Stimulated activated CD4-positive, alpha-beta T cell treated with anti-CD3 and anti-CD28 coated beads, Interleukin-2, amount 100 ng/mL, for 4 hours (primary cell): ENCODE measurements around the gene EXPH5.
"Not testable (repeated sequence)": the region's sequence is repeated elsewhere in the genome, so short reads cannot be mapped to it uniquely, and the experiment has no call there.

Source experiments
- DNase-seq: peaks from one replicate; pipeline ENCODE4 v3.0.0-alpha.2; 2020; ENCODE audit warnings: low read depth

Gene EXPH5

GRCh38 chr11:108593214-108593922 is at the start of gene EXPH5:
Gene EXPH5, minus strand, starts transcription at chr11:108593768. Its CDS starts 232 bp downstream, at chr11:108593536.
- peak; percentile 89 for DNase-seq

DNA sequence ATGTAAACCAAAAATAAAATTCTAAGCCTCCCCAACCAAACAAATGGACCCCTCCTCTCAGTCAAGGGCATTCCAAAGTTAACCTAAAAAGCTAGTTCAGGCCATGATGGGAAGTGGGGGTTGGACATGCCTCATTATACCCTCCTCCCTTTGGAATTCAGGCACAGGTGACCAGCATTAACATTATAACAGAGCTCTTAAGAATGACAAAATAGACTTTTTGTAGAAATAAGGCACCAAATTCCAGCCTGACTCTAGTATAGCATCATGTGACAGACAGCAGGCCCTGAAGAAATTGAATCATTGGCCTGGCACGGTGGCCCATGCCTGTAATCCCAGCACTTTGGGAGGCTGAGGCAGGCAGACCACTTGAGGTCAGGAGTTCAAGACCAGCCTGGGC is 48.2 kb upstream of the EXPH5 start:
- DNase-seq, result not testable (repeated sequence)

DNA sequence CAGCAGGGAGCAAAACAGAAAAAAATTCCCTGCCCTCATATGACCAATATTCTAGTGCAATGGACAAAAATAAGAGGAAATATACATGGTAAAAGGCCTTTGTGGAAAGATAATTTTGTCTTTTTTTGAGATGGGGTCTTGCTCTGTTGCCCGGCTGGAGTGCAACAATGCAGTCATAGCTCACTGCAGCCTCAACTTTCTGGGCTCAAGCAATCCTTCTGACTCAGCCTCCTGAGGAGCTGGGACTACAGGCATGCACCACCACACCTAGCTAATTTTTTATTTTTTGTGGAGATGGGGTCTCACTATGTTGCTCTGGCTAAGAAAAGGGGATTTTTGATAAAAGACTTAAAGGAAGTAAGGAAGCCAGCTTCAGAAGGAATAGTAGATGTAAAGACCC is 45.6 kb upstream of the EXPH5 start:
- no peak for DNase-seq

DNA sequence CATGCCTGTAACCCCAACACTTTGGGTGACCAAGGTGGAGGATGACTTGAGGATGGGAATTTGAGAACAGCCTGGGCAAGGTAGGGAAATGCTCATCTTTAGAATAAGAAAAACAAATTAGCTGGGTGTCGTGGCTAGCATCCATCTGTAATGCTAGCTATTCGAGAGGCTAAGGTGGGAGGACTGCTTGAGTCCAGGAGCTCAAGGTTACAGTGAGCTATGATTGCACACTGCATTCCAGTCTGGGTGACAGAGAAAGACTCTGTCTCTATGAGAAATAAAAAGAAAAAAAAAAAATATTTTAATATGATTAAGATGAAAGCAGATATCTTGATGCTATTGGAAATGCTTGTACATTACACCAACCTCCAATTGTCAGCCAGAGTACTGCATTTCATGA is 42.7 kb upstream of the EXPH5 start:
- DNase-seq, result no peak

DNA sequence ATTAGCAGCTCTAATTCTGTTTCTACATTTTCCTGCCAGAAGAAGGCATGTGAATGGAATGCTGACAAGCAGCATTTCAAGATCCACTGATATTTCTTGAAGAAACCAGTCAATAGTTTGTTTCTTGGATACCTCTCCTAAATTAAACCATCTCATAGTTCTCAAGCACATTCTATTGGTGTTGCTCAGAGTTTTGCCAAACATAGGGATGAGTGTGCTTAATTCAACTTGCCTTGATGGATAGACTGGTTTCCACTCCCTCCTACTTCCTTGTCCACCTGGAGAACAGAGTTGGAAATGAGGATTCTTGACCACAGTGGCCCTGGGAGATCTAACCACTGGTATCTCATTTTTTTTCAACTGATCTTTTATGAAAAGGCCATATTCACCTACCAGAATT is 41.5 kb upstream of the EXPH5 start:
- DNase-seq, result no peak

DNA sequence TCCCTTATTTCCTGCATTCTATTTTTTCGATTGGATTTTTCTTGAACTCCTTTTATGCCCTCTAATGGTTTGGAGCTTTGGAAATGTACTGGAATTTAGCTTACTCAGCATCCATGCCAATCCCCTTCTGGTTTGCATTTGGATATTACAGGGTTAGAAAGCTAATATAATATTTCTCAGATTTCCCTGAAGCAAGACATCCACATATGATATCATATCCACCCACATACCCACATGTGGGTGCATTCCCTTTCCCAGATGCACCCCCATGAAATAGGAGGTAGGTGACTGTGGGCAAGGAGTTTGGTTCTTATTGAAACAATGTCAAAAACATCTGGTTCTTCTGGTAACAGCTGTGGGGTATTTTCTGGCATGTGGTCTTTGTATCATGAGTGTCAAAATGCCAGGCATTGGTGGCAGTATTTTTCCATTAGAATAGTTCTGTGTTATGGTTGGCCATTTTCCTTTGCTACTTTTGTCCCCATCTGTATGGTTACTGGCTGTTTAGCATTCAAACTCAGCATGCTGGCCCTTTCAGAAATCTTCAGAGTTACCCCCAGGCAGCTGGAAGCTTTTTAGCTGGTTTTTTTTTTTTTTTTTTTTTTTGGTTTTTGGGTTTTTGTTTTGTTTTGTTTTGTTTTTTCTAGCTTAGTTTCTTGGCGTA is 38.6 kb upstream of the EXPH5 start:
- DNase-seq, result no peak

- no peak for DNase-seq
These were observed 35.7 kb upstream of the EXPH5 start for GRCh38 chr11:108629274-108629673.

DNA sequence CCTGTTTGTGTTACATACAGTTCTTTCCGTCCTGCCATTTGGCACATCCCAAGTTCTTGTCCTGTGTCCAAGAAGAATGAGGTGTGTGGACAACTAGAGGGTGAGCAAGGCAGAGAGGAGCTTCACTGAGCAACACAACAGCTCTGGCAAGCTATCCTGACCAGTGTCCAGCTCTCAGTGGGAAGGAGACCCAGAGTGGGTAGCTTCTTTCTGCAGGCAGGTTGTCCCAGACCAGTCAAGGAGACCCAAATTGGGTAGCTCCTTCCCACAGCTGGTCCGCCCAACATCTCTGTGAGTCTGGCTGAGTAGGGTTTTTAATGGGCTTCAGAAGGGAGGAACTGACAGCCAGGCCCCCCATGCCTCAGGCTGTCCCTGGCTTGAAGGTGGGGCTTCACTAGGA is 35.2 kb upstream of the EXPH5 start:
- DNase-seq, result no peak

GRCh38 chr11:108628326-108628725 is 34.8 kb upstream of the EXPH5 start:
- no peak for DNase-seq

GRCh38 chr11:108624196-108624925 is 30.8 kb upstream of the EXPH5 start:
- DNase-seq, result no peak

DNA sequence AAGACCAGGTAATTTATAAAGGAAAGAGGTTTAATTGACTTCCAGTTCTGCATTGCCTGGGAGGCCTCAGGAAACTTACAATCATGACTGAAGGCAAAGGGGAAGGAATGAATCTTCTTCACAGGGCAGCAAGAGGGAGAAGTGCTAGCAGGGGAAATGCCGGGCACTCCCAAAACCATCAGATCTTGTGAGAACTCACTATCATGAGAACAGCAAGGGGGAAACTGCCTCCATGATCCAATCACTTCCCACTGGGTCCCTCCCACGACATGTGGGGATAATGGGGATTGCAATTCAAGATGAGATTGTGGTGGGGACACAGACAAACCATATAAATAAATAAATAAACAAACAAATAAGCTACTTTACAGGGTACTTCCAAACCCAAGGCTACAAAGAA is 28.8 kb upstream of the EXPH5 start:
- DNase-seq, result no peak

DNA sequence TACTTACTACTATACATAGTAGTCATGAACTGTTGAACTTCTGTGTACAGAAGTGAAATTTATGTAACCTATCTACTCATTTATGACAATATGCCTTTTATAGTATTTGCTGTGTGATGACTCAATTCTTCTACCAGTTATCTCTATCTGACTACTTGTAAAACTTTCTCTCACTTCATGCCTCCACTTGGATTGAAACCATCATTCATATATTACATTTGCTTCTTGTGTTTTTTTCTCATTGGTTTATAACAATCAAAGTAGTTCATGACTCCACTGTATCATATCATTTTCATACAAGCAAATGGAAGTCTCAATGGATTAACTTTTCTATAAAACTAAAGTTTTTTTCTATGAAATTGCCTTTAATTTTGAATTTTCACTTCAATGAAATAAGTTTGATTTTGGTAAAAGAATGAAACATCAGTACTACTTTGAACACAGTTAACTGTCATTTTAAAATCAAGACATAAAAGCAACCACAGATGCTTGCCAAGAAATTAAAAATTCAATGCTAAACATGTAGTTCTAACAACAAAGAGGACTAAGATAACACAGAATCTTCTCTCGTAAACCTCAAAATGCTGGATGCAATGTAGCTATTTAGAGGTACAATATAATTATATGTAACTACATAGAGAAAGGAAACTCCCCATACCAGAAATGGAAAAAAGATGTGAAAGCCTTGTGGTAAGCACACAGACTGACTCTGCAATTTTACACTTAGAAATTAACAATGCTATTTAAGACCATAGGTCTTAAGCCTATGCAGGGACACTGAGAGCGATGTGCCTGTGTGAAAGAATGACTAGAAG is 27.6 kb upstream of the EXPH5 start:
- DNase-seq, result no peak

GRCh38 chr11:108618529-108618928 is 25.0 kb upstream of the EXPH5 start:
- no peak for DNase-seq

DNA sequence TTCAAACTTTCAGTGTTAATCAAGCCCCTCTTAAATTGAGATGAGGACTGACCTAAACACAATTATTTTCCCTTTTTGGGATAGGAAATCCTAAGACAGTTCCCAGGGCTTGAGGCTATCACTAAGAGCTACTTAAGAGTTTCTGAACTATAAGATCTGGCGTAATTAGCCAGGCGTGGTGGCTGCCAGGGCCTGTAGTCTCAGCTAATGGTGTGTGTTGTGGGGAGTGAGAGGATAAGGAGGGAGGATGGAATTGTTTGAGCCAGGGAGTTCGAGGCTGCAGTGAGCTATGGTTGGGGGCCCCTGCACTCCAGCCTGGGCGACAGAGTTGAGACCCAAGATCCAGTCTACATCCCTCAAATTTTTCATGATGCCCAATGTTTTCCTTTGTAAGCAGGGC is 23.5 kb upstream of the EXPH5 start:
- no peak for DNase-seq

DNA sequence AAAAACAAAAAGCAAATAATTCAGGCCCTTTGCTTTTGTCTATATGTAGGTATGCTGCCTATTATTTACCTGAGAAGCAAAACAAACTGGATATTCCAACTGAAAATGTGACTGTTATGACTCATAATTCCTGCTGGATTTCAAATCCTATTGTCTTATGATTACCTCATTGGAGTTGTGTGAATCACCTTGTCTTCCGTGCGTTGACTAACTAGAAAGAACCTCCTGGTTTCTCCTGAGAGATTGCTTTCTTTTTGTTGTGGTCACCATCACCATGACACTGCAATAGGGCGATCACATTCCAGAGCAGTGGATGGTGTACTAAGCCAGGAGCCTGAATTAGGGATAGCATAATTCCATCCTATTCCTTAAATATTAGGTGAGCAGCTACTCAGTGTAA is 23.0 kb upstream of the EXPH5 start:
- DNase-seq, result no peak

DNA sequence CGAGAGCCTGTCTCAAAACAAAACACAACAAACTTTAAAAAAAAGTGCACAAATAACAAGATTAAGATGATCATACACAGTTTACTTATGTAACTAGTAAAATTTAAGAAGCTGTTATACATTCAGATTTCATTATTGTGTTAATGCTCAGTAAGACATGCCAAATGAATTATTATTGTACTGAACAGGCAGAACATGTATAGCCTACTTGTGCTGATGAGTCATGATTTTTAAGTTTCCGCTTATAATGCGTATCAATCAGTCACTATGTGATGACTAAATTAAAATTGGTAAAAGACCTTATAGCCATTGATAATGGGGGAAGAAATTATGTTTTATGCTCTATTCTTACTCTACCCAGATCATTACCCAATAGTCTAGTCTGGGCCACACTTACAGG is 20.5 kb upstream of the EXPH5 start:
- DNase-seq, result no peak

DNA sequence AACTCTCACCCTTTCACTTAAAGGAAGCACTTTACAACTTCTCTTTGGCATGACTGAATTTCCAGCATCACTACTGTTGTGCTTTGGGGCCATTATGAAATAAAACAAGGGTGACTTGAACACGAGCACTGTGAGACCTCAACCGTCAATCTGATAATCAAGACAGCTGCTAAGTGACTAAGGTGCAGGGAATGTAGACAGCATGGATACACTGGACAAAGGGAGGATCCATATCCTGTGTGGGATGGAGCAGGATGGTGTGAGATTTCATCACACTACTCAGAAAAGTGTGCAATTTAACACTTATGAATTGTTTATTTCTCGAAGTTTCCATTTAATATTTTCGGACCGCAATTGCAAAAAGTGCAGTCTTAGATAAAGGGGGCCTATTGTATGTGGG is 16.1 kb upstream of the EXPH5 start:
- no peak for DNase-seq

GRCh38 chr11:108608548-108608947 is 15.0 kb upstream of the EXPH5 start:
- no peak for DNase-seq

DNA sequence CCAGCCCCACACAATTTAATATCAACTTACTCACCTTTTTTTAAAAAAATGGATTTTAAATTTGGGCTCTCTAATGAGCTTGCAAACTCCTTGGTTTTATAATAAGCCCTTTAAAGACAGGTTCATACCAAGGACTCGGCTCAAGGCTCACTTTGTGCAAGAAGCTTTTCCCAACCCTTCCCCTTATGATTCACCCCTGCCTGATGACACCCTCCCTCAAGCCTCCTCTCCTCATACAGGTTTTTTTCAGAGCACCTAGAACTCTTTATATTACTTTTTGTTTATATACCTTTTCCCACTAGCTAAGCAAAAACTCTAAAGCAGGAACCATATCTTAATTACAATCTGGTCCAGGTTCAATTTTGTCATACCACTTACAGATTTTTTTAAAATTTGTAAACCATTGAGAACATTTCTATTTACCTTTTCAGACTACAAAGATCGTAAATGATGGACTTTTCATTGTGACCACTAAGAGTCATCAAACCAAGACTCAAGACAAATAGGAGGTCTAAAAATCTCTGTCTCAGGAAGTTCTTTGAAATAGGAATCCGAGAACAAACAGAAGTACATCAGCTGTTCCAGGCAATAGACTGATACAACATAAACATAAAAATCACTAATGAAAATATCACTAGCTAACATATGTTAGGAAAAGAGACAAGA is 13.1 kb upstream of the EXPH5 start:
- DNase-seq, result no peak

GRCh38 chr11:108606070-108606469 is 12.5 kb upstream of the EXPH5 start:
- DNase-seq, result no peak

GRCh38 chr11:108602818-108603217 is 9.2 kb upstream of the EXPH5 start:
- DNase-seq, result not testable (repeated sequence)

GRCh38 chr11:108601150-108601549 is 7.6 kb upstream of the EXPH5 start:
- DNase-seq, result no peak
